Right ventricle myocardium superior (tissue), 1 donor: ENCODE results near the gene SPTSSB. TPM values are rescaled to one million over a fixed set of nuclear protein-coding genes. Genes with fewer than 3 reads are reported as not detected.

ENCODE experiments used
- ATAC-seq: fragments of 200-7000 bp; cut with Tn5 transposase; one replicate; pipeline ENCODE4 v1.9.1; 2020; ENCODE audit warnings: mild to moderate bottlenecking; ENCODE audit not compliant: poor library complexity
- DNase-seq: peaks from one replicate; pipeline ENCODE4 v3.0.0-alpha.2; 2020
- intact Hi-C: fragments of 100-400 bp; cut with DNase I; formaldehyde crosslinking; loops from one replicate; pipeline ENCODE4 v1.11.2; 2022
- total RNA-seq: library from RNA; stranded (reverse); fragmentation: NEBNext Ultra II Directional; extraction: Animal tissue kit (Norgen Biotek cat#: 25700); gene quantifications from one replicate; pipeline ENCODE4 v1.2.1, GENCODE V29; 2021
- donor health status: DM: no; HTN: yes; CAD: no; lungs with severe emphysema.

Gene SPTSSB
- total RNA-seq, 1 donor from 2014 or later, result not detected

DNA sequence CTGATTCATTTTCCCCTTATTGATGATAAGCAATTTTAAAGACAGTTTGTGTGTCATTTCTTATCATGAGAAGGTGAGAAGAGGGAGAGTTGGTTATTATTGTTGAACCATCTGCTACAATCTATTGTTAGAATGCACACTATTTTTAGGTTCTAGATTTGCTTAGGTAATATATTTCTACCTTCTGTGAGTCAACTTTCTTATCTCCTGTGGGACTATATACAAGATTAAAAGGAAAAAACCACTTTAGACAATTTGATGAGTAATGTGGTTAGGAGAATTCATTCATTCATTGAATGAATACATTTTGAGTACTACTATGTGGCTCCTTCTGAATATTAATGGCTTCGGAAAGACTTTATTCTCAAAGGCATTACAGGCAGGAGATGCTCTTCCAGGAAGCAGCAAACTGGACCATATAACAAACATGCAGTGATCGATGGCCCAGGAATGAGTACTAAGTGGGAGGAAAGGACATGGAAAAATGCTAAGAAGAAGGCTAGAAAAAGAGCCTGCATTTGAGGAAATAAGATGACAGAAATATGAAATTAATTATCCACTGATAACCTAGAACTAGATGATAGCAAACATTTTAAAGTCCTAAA is 22.4 kb downstream of the SPTSSB start:
- no peak for ATAC-seq
- intact Hi-C loops, result no loop called here
- DNase-seq, result no peak

DNA sequence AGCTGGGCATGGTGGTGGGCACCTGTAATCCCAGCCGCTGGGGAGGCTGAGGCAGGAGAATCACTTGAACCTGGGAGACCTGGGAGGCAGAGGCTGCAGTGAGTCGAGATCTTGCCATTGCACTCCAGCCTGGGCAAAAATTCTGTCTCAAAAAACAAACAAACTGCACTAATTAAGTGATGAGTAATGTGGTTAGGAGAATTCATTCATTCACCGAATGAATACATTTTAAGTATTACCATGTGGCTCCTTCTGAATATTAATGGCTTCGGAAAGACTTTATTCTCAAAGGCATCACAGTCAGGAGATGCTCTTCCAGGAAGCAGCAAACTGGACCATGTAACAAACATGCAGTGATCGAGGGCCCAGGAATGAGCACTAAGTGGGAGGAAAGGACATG is 23.6 kb downstream of the SPTSSB start:
- intact Hi-C loops, result no loop called here
- no peak for ATAC-seq
- DNase-seq, result no peak

DNA sequence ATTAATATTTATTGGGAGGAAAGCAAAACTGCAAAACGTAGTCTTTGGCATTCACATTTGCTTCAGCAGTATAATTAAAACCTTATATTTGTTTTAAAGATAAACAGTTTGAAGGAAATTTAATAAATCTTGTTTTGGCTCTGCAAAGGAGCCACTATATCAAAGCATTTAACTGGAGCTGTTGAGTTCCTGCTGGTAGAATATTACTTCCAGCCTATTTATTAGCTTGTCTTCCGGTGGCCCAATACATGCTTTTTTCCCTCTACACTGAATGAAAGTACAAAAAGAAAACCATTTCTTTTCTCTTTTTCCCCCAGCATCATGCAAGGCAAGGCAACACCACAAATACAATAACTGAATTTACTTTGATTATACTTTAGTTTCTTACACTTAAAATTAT is 26.3 kb downstream of the SPTSSB start:
- intact Hi-C loops, result no loop called here
- ATAC-seq, result no peak
- no peak for DNase-seq

DNA sequence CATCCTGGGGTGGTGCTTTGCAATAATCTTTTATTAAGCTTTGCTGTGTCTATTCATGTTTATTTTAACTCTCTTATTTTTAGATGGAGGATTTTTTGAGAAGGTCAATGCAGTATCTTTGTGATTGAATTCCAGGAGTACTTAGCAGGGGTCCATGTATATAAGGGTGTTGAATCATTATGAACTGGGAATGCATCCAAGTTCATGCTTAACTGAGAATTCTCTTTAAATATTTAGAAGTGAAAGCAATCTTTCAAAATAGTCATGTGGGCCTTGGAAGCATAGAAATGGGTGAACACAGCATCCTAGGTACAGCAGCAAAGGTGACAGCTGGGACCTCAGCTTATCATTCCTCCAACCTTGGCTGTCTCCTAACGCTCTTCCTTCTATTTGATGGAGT is 27.3 kb downstream of the SPTSSB start:
- no peak for ATAC-seq
- intact Hi-C loops, result no loop called here

DNA sequence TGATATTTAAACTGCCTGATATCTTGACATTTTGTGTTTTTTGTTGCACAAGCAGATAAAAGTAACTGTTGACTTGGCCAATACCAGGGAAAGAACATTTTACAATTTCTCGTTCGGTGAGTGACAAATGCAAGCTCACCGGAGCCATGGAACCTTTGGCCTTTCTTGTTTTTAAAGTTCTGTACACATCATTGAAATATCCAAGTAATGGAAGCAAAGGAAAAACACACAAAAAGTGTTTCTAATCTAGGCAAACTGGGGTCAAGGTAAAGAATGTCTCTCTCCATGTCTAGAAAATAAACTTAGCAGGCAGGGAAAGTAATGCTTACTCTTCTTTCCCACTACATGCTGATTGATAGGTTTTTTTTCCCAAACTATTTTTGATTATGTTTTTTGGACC is 27.8 kb downstream of the SPTSSB start:
- DNase-seq, result no peak
- intact Hi-C loops, result no loop called here
- no peak for ATAC-seq

More for the DNA sequence above, 27.3 kb downstream of the SPTSSB start:
- DNase-seq, result no peak

DNA sequence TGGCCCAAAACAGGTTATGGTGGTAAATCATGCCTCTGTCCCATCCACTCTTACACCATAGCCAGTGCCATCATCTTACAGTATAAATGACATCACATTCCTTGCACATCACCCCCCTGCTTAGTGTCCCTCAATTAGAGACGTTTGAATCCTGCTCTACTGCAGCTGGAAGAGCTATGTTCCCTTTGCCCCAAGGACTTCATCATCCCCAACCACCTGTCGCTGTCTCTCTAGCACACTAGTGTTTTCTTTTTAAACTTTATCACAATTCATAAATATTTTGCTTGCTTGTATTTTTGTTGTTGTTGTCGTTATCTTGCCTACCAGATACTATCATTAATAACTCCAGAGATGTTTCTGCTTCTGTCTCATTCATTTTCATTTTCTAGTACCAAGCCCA is 28.7 kb downstream of the SPTSSB start:
- DNase-seq (no peak), ATAC-seq (no peak)
- intact Hi-C loops, result no loop called here

DNA sequence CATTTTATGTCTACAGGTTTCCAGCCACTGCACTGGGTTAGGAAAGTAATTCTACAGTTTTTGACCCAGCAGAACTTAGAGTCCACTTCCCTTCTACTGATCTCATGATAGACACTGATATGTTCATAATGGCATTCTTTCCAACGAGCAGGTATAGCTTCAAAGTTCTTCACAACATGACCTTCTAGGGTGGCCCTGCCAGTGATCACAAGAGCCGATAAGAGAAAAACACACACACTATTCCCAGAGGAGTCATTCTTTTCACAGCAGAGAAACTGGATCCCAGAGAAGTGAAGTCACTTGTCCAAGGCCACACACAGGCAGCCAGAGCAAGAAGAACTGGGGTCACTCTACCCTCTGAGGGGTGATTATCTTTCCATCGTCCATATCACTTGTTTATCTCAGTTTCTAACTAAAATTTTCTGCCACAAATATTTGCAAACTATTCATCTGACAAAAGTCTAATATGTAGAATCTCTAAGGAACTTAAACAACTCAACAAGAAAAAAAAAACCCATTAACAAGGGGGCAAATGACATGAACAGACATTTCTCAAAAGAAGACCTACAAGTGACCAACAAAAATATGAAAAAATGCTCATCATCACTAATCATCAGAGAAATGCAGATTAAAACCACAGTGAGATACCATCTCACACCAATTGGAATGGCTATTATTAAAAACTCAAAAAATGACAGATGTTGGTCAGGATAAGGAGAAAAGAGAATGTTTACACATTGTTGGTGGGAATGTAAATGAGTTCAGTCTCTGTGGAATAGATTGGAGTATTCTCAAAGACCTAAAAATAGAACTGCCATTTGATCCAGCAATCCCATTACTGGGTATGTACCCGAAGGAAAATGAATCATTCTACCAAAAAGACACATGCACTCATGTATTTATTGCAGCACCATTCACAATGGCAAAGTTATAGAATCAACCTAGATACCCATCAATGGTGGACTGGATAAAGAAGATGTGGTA is 31.5 kb downstream of the SPTSSB start:
- ATAC-seq (no peak), DNase-seq (no peak)
- intact Hi-C loops, result no loop called here

DNA sequence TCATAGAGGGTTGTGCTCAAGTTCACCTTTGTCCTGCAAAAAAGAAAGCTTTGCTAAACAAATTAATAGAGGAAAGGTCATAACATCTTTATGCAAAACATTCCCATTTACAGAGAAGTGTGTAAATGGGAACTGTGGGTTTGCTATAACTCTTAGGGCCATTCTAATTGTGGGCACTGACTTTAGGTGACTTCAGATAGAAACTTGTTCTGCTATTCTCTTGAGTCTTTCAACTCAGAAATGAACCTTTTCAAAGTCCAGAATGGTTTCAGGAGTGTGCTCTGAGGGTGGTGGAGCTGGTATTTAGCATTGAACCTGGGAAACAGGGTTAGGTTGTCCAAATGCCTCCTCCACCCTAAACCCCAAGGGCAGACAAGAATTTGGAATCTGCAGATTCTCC is 34.0 kb downstream of the SPTSSB start:
- DNase-seq (no peak), ATAC-seq (no peak)
- intact Hi-C loops, result no loop called here

DNA sequence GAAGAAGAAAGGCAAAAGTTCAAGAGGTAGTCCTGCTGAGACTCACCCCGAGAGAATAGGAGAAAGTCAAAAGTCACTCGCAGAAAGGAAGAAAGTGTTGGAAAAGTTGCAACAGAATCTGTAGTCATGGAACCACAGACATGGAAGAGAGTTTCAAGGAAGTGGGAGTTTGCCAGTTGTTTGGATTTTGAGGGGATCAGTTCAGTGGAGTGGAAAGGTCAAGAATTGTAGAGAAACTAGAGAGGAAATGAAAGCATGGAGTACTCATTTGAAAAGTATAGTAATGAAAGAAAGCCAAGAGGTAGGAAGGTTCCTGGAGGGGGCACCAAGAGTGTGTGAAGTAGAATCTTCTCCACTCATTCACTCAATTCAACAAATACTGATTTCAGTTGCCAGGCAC is 34.7 kb downstream of the SPTSSB start:
- intact Hi-C loops, result no loop called here
- no peak for DNase-seq
- no peak for ATAC-seq

DNA sequence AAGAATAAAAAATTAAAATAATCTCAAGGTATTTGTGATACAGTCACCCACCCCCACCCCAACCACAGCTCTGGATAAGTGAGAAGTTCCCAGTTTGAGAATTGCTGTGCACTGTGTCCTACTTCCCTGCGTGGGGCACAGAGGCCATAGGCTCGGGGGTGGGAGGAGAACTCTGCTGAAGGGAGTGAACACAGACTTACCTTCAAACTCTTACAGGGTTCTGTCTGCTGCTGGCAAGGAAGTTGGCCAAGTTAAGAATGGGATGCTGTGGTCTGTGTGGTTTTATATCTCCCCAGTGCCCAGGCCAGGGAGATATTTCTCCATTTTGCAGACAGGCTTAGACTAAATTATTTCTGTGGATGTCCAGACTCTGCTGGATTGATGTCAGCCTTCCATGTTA is 37.6 kb downstream of the SPTSSB start:
- no peak for DNase-seq
- intact Hi-C loops, result no loop called here
- ATAC-seq, result no peak

DNA sequence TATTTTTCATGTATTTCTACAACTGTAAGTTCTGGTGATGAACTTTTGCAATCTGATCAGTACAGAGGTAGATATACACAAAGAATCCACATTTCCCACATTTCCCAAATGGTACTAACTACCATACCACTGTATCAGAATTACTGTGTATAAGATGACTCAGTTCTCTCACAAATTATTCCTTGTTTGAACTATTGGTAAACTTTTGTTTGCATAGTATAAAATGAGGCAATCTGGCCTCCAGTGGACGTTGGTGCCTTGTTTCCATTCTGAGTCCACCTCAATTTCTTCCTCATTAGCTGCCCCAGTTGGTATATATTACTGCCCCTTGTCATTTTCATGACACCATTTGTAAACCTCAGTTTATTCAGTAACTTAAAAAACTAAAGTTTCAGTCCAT is 38.5 kb downstream of the SPTSSB start:
- DNase-seq (no peak), ATAC-seq (no peak)
- intact Hi-C loops, result no loop called here

DNA sequence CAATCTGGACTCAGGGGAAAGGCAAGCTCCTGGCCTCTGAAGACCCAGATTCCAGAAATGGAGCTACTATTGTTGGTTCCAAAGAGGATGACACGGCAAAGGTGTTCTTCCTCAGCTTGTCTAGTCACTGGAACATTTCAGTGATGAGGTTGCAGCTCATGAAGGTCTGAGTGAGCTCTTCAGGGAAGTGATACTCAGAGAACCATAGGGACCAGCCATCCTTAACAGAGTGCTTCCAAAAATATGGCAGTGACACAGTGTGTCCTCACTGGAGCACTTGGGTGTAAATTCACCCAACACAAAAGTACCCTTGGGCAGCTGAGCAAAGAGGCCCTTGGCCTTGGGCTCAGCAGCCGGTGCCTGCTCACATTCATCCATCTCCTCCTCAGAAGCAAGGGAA is 46.3 kb downstream of the SPTSSB start:
- intact Hi-C loops, result no loop called here
- ATAC-seq, result no peak

DNA sequence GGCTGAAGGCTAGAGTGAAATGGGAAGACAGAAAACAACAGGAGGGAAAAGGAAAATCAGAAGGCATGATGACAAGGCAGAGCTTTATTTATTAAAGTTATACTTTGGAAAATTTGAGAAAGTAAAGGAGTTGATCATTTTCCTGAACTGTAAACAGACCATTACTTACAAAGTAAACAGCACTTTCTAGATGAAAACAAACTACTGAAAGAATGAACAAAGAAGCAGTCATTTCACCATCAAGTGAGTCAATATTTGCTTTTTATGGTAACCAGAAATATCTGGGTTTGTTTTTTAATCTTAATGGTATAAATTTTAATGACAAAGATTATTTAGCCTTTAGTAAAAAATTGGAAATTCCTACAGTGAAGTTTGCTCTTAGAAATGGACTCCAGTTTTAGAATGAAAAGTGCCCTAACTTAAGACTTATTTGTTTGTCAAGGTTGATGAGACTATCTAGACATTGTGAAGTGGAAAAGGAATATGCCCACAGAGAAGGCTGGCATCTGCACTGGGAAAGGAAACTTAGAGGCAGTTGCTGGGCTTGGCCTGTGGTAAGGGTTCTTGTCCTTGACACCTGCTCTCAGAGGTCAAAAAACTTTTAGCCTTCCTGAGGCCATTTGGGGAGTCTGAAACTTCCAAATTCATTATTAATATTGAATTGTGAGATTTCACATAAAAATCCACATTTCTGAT is 47.2 kb downstream of the SPTSSB start:
- intact Hi-C loops, result no loop called here
- no peak for ATAC-seq
- no peak for DNase-seq

More for the DNA sequence above, 46.3 kb downstream of the SPTSSB start:
- DNase-seq, result no peak

DNA sequence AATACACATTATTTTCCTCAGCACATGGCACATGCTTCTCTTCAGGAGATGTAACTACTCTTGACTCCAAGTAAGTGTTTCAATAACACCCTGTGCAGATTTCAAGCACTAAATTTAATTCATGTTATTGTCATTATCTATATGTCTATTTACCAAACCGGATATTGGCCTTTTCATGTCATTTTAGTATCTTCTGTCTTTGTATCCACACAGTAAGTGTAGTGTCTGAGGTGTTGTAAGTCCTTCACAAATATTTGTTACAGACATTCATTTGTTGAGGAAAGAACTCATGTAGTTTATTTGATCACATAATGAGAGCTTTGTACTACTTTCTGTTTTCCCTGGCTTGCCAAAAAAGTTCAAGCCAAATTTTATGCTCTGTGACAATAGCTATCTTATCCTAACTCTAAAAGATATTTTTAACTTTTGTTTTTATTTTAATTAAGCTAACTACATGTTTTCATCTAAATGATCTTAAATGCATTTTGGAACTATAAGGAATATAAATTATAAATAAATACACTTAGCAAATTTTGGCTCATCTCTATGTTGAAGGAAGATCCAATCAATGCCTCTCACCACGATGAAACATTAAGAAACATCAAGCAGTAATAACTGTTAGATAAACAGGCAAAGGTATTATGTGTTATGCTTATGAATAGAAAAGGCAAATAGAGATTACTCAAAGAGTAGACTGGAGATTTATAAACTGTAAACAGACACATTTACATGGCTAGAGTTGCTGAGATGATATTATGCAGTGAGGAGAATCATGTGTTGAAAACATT is 48.3 kb downstream of the SPTSSB start:
- ATAC-seq (no peak), DNase-seq (no peak)
- intact Hi-C loops, result no loop called here

DNA sequence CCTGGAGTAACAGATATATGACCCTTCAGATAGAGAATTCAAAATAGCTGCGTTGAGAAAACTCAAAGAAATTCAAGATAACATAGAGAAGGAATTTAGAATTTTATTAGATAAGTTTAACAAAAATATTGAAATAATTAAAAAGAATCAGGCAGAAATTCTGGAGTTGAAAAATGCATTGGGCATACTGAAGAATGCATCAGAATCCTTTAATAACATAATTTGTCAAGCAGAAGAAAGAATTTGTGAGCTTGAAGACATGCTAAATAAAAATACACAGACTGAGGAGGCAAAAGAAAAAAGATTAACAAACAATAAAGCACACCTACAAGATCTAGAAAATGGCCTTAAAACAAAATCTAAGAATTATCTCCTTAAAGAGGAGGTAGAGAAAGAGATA is 50.5 kb downstream of the SPTSSB start:
- ATAC-seq, result no peak

DNA sequence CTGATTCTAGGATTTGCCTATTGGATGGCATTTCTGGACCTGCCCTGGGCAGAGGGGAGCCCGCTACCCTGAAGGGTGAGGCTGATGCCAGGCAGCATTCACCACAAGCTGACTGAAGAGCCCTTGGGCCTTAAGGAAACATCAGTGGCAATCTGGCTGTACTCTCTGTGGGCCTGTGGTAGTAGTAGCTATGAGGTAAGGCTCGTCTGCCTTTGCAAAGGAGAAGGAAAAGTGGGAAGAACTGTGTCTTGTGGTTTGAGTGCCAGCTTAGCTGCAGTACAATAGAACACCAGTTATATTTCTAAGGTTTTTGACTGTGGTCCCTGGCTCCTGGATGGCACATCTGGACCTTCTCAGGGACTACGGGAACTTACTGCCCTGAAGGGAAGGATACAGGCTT is 51.5 kb downstream of the SPTSSB start:
- DNase-seq (no peak), ATAC-seq (no peak)
- intact Hi-C loops, result no loop called here

More for the DNA sequence above, 50.5 kb downstream of the SPTSSB start:
- no peak for DNase-seq
- intact Hi-C loops, result no loop called here

DNA sequence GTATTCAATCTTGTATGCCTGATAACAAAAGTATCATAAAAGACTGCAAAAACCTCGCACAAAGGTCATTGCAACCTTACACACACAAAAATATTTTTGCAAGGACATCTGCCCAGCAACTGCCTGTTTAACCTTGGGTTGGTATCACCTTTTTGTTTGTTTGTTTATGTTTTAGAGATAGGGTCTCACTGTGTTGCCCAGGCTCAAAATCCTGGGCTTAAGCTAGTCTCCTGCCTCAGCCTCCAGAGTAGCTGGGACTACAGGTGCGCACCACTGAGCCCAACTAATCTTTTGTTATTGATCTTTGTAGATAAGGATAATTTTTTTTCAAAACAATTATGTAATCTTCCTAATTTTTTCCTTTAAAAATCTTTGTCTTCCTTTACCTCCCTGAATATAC is 54.2 kb downstream of the SPTSSB start:
- DNase-seq, result no peak
- no peak for ATAC-seq
- intact Hi-C loops, result no loop called here

DNA sequence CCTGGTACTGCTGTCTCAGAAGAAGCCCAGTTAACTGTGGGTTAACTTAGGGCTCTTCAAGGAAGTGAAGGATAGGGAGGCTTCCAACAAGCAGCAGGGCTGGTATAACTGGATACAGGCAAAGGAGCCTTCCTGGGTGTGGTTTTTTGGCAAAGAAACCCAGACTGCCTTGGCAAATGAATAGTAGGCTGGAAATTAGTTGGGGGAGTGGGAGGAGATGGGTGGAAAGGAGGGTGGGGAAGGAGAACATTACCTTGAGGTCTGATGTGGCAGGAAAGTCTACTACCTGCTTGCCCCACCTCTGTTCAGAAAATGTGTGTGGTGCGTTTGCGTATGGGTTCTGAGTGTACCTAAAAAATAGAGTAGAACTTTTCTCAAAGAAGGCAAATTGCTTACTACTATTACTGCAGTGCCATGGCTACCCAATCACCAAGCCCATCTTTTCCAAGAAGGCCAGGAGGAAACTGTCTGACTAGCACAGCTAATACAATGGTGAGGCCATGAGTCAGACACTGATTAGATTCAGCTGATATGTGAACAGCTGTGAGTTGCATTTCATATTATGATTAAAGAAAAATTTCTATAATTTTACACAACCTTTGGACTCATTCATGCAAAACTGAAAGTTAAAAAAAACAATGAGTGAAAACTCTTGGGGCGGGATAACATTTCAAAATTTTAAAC is 55.2 kb downstream of the SPTSSB start:
- DNase-seq (no peak), ATAC-seq (no peak)
- intact Hi-C loops, result no loop called here
